HEK293 (cell line): Measurements from ENCODE around the gene HLA-G.

ENCODE experiments used
- CTCF ChIA-PET: fragments of 350-600 bp; formaldehyde crosslinking; extraction: SDS; loops from one replicate; lab custom pipeline; 2021; ENCODE audit warnings: antibody characterized with exemption; lab: Yijun Ruan, JAX
- POLR2A ChIA-PET: fragments of 300-600 bp; formaldehyde crosslinking; extraction: SDS; loops from one replicate; lab custom pipeline; 2020; ENCODE audit warnings: antibody characterized with exemption, inconsistent platforms; lab: Yijun Ruan, JAX
- H3K27ac ChIP-seq: fragments of 200-500 bp; sonication (Bioruptor generic); 2 replicates; pipeline ENCODE4 v1.5.1; 2014; ENCODE audit warnings: low read depth, low read length, control low read depth, inconsistent platforms; ENCODE audit errors: extremely low read depth
- H3K36me3 ChIP-seq, 2 experiments: fragments of 200-500 bp in 1 of 2; sonication (Bioruptor generic) in 1 of 2; 1 replicate in 1 of 2; 2 replicates in 1 of 2; pipeline ENCODE4 v1.5.1; 2014 to 2017; ENCODE audit warnings: inconsistent platforms in 2 of 2, low read length in 2 of 2; ENCODE audit not compliant: control insufficient read depth in 2 of 2, insufficient read depth in 1 of 2
- H3K4me1 ChIP-seq: fragments of 200-500 bp; sonication (Bioruptor generic); 2 replicates; pipeline ENCODE4 v1.5.1; 2014; ENCODE audit warnings: mild to moderate bottlenecking, low read length, inconsistent platforms; ENCODE audit not compliant: control insufficient read depth, insufficient read depth
- H3K4me3 ChIP-seq: 2 replicates; pipeline ENCODE4 v1.5.1; 2011; ENCODE audit warnings: low read depth, mild to moderate bottlenecking, control low read depth, low read length, moderate library complexity
- H3K9me3 ChIP-seq: fragments of 200-500 bp; sonication (Bioruptor generic); 2 replicates; pipeline ENCODE4 v1.5.1; 2014; ENCODE audit warnings: low read depth, low read length, inconsistent platforms; ENCODE audit not compliant: control insufficient read depth, insufficient read depth
- KLF16 ChIP-seq: fragments of 450-650 bp; formaldehyde crosslinking; IDR thresholded peaks from 2 replicates; pipeline ENCODE4 v1.5.1; 2017; ENCODE audit warnings: missing biosample characterization, missing genetic modification characterization
- OSR2 ChIP-seq: fragments of 450-650 bp; formaldehyde crosslinking; IDR thresholded peaks from 2 replicates; pipeline ENCODE4 v1.5.1; 2016; ENCODE audit warnings: missing biosample characterization, missing genetic modification characterization
- SETDB1 ChIP-seq: IDR thresholded peaks from one replicate; pipeline ENCODE4 v1.6.1; 2017; ENCODE audit warnings: mild to moderate bottlenecking, low read length, moderate library complexity, mixed read lengths; ENCODE audit not compliant: insufficient read length
- ZBTB44 ChIP-seq: fragments of 450-650 bp; IDR thresholded peaks from 2 replicates; pipeline ENCODE4 v1.5.1; 2018; ENCODE audit warnings: missing biosample characterization, mild to moderate bottlenecking, missing genetic modification characterization
- ZBTB49 ChIP-seq: fragments of 450-650 bp; formaldehyde crosslinking; IDR thresholded peaks from 2 replicates; pipeline ENCODE4 v1.5.1; 2016; ENCODE audit warnings: missing biosample characterization, missing genetic modification characterization, low read depth
- ZBTB7A ChIP-seq: fragments of 450-650 bp; formaldehyde crosslinking; IDR thresholded peaks from 2 replicates; pipeline ENCODE4 v1.5.1; 2016; ENCODE audit warnings: low read depth, missing biosample characterization, missing genetic modification characterization
- ZEB2 ChIP-seq: fragments of 450-650 bp; formaldehyde crosslinking; IDR thresholded peaks from 2 replicates; pipeline ENCODE4 v1.5.1; 2016; ENCODE audit warnings: missing biosample characterization, missing genetic modification characterization
- ZNF133 ChIP-seq: fragments of 450-650 bp; formaldehyde crosslinking; IDR thresholded peaks from 2 replicates; pipeline ENCODE4 v1.5.1; 2016; ENCODE audit warnings: missing biosample characterization, missing genetic modification characterization
- ZNF169 ChIP-seq: fragments of 450-650 bp; formaldehyde crosslinking; IDR thresholded peaks from 2 replicates; pipeline ENCODE4 v1.5.1; 2016; ENCODE audit warnings: missing biosample characterization, missing genetic modification characterization
- ZNF174 ChIP-seq: fragments of 450-650 bp; formaldehyde crosslinking; IDR thresholded peaks from 2 replicates; pipeline ENCODE4 v1.5.0; 2017; ENCODE audit warnings: missing biosample characterization, mild to moderate bottlenecking, missing genetic modification characterization
- ZNF18 ChIP-seq: fragments of 450-650 bp; formaldehyde crosslinking; IDR thresholded peaks from 2 replicates; pipeline ENCODE4 v1.5.1; 2016; ENCODE audit warnings: missing biosample characterization, missing genetic modification characterization
- ZNF223 ChIP-seq: fragments of 450-650 bp; formaldehyde crosslinking; IDR thresholded peaks from 2 replicates; pipeline ENCODE4 v1.5.1; 2016; ENCODE audit warnings: missing biosample characterization, missing genetic modification characterization
- ZNF391 ChIP-seq: fragments of 450-650 bp; formaldehyde crosslinking; IDR thresholded peaks from 2 replicates; pipeline ENCODE4 v1.5.1; 2016; ENCODE audit warnings: low read depth, missing biosample characterization, missing genetic modification characterization, borderline replicate concordance
- ZNF404 ChIP-seq: fragments of 450-650 bp; formaldehyde crosslinking; IDR thresholded peaks from 2 replicates; pipeline ENCODE4 v1.5.1; 2017; ENCODE audit warnings: missing biosample characterization, missing genetic modification characterization
- ZNF473 ChIP-seq: fragments of 450-650 bp; formaldehyde crosslinking; IDR thresholded peaks from 2 replicates; pipeline ENCODE4 v1.5.1; 2017; ENCODE audit warnings: missing biosample characterization, missing genetic modification characterization
- ZNF48 ChIP-seq: fragments of 450-650 bp; formaldehyde crosslinking; IDR thresholded peaks from 2 replicates; pipeline ENCODE4 v1.5.1; 2016; ENCODE audit warnings: missing biosample characterization, missing genetic modification characterization
- ZNF560 ChIP-seq: fragments of 450-650 bp; formaldehyde crosslinking; IDR thresholded peaks from 2 replicates; pipeline ENCODE4 v1.5.1; 2017; ENCODE audit warnings: missing biosample characterization, missing genetic modification characterization, borderline replicate concordance
- ZNF596 ChIP-seq: fragments of 450-650 bp; IDR thresholded peaks from 2 replicates; pipeline ENCODE4 v1.5.0; 2018; ENCODE audit warnings: missing biosample characterization, mild to moderate bottlenecking, missing genetic modification characterization, moderate library complexity
- ZNF610 ChIP-seq: fragments of 450-650 bp; formaldehyde crosslinking; IDR thresholded peaks from 2 replicates; pipeline ENCODE4 v1.5.1; 2016; ENCODE audit warnings: missing biosample characterization, missing genetic modification characterization, borderline replicate concordance
- ZNF624 ChIP-seq: fragments of 450-650 bp; formaldehyde crosslinking; IDR thresholded peaks from 2 replicates; pipeline ENCODE4 v1.5.1; 2017; ENCODE audit warnings: missing biosample characterization, missing genetic modification characterization
- TF ChIP-seq, protein P1 (sequence below): fragments of 450-650 bp; formaldehyde crosslinking; IDR thresholded peaks from 2 replicates; pipeline ENCODE4 v1.5.1; 2016; ENCODE audit warnings: missing biosample characterization, missing genetic modification characterization
- TF ChIP-seq, protein P2 (sequence below): fragments of 450-650 bp; formaldehyde crosslinking; conservative IDR thresholded peaks from 2 replicates; pipeline ENCODE4 v1.5.1; 2016; ENCODE audit warnings: low read depth, missing biosample characterization, missing genetic modification characterization

HLA-G gene

DNA sequence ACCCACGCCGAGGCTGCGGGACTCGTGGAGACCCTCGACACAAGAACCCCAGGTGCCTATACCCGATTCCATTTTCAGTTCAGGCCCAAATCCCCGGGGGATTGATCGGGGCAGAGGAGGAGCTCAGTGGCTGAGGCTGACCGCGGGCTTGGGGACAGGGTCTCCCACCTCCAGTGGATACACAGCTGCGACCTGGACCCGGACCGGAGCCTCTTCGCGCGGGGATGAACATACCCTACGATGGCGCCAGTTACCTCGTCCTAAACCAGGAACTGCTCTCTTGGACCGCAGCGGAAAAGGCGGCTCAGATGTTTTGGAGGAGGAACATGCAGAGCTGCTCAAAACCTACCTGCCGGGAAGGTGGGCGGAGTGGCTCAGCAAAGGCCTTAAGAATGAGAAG is 27.4 kb upstream of the HLA-G start:
- ChIA-PET CTCF (interaction anchor here (0.6 kb wide), 2 partner anchors 80 to 1845 kb away, joined by 3 to 6 read pairs; no protein-coding TSS in a partner anchor), POLR2A (no interaction called here)
- H3K27ac ChIP-seq = no peak overlapping the region
- no peaks in the 10 kb centered on the region for H3K9me3 ChIP-seq
- no peaks in the 10 kb centered on the region for H3K4me1 ChIP-seq
- TF ChIP-seq ZNF18 (tag by site-specific recombination) (no peak), ZNF596 (tag by site-specific recombination) (no peak), ZNF169 (tag by site-specific recombination) (no peak), ZNF404 (no peak), ZBTB44 (no peak), ZBTB49 (tag by site-specific recombination) (no peak), ZEB2 (tag by site-specific recombination) (no peak), SETDB1 (no peak), ZNF223 (tag by site-specific recombination) (no peak), ZNF133 (tag by site-specific recombination) (no peak), ZNF473 (tag by site-specific recombination) (no peak)
- H3K36me3 ChIP-seq = no peaks in the 10 kb centered on the region
- no peak overlapping the region for H3K4me3 ChIP-seq

GRCh38 chr6:29806387-29806786 is 21.2 kb upstream of the HLA-G start:
- TF ChIP-seq ZNF174 (tag by site-specific recombination) (no peak), KLF16 (tag by site-specific recombination) (no peak), ZNF48 (tag by site-specific recombination) (no peak), ZNF560 (tag by site-specific recombination) (no peak), ZNF391 (tag by site-specific recombination) (no peak), OSR2 (tag by site-specific recombination) (no peak), ZBTB7A (tag by site-specific recombination) (no peak), ZNF624 (tag by site-specific recombination) (no peak), ZNF610 (tag by site-specific recombination) (no peak)
- TF ChIP-seq, protein P1, sequence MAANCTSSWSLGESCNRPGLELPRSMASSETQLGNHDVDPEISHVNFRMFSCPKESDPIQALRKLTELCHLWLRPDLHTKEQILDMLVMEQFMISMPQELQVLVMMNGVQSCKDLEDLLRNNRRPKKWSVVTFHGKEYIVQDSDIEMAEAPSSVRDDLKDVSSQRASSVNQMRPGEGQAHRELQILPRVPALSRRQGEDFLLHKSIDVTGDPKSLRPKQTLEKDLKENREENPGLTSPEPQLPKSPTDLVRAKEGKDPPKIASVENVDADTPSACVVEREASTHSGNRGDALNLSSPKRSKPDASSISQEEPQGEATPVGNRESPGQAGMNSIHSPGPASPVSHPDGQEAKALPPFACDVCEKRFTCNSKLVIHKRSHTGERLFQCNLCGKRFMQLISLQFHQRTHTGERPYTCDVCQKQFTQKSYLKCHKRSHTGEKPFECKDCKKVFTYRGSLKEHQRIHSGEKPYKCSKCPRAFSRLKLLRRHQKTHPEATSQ (tag by site-specific recombination) = no peak
- TF ChIP-seq, protein P2, sequence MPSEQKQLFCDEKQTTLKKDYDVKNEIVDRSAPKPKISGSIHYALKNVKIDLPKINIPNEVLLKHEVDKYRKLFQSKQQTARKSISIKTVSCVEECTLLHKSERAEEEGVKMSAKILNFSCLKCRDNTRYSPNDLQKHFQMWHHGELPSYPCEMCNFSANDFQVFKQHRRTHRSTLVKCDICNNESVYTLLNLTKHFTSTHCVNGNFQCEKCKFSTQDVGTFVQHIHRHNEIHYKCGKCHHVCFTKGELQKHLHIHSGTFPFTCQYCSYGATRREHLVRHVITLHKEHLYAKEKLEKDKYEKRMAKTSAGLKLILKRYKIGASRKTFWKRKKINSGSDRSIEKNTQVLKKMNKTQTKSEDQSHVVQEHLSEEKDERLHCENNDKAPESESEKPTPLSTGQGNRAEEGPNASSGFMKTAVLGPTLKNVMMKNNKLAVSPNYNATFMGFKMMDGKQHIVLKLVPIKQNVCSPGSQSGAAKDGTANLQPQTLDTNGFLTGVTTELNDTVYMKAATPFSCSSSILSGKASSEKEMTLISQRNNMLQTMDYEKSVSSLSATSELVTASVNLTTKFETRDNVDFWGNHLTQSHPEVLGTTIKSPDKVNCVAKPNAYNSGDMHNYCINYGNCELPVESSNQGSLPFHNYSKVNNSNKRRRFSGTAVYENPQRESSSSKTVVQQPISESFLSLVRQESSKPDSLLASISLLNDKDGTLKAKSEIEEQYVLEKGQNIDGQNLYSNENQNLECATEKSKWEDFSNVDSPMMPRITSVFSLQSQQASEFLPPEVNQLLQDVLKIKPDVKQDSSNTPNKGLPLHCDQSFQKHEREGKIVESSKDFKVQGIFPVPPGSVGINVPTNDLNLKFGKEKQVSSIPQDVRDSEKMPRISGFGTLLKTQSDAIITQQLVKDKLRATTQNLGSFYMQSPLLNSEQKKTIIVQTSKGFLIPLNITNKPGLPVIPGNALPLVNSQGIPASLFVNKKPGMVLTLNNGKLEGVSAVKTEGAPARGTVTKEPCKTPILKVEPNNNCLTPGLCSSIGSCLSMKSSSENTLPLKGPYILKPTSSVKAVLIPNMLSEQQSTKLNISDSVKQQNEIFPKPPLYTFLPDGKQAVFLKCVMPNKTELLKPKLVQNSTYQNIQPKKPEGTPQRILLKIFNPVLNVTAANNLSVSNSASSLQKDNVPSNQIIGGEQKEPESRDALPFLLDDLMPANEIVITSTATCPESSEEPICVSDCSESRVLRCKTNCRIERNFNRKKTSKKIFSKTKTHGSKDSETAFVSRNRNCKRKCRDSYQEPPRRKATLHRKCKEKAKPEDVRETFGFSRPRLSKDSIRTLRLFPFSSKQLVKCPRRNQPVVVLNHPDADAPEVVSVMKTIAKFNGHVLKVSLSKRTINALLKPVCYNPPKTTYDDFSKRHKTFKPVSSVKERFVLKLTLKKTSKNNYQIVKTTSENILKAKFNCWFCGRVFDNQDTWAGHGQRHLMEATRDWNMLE = no peak
- ChIA-PET POLR2A (no interaction called here), CTCF (interaction anchor here (0.6 to 1.3 kb wide), 3 partner anchors 13 to 151 kb away, joined by 3 to 4 read pairs (median 3); no protein-coding TSS in a partner anchor)
- Histone ChIP-seq H3K4me3 (no peak overlapping the region), H3K27ac (no peak overlapping the region), H3K36me3 (no peaks in the 10 kb centered on the region), H3K9me3 (no peaks in the 10 kb centered on the region), H3K4me1 (no peaks in the 10 kb centered on the region)
